GM12872 (cell line): ENCODE results near the gene SAMSN1.

Experiments
- TF ChIP-seq, protein P1 (sequence below): IDR thresholded peaks from 3 replicates; pipeline ENCODE4 v1.5.1; 2011; ENCODE audit warnings: low read depth, mild to moderate bottlenecking, low read length, moderate library complexity; ENCODE audit not compliant: insufficient read depth

Gene SAMSN1

DNA sequence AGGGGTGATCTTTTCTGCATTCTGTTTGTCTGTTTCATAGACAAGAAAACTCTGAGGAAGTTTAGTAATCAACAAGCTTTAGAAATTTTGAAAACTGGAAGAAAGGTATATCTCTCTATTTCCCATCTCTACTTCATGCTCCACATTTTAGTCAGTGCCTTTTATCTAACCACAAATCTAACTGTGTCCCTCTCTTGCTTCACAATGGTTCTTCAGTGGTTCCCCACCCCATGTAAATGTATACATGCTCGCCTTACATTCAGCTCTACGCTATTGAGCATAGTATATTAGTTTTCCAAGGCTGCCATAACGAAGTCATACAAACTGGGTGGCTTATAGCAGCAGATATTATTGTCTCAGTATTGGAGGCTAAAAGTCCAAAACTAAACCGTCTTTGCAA lies 14.4 kb upstream of the SAMSN1 start:
- TF ChIP-seq, protein P1, sequence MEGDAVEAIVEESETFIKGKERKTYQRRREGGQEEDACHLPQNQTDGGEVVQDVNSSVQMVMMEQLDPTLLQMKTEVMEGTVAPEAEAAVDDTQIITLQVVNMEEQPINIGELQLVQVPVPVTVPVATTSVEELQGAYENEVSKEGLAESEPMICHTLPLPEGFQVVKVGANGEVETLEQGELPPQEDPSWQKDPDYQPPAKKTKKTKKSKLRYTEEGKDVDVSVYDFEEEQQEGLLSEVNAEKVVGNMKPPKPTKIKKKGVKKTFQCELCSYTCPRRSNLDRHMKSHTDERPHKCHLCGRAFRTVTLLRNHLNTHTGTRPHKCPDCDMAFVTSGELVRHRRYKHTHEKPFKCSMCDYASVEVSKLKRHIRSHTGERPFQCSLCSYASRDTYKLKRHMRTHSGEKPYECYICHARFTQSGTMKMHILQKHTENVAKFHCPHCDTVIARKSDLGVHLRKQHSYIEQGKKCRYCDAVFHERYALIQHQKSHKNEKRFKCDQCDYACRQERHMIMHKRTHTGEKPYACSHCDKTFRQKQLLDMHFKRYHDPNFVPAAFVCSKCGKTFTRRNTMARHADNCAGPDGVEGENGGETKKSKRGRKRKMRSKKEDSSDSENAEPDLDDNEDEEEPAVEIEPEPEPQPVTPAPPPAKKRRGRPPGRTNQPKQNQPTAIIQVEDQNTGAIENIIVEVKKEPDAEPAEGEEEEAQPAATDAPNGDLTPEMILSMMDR = no peak

DNA sequence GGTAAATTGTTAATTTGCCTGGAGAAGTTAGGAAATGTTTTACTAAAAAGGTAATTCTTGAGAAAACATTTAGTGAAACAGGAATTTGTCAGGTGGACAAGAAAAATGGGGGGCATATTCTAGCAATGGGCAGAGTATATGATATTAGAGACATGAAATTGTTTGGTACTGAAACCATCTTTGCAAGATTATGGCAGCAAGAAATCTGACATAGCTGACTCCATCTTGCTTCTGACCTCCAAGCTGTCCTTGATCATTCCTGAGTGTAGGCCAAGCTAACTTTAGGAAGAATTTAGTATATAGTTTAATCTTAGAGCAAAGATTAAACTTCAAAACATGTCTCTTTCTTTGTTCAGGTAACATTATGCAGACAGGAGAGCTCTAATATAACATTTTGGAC lies 14.0 kb upstream of the SAMSN1 start:
- TF ChIP-seq, protein P1 = no peak

DNA sequence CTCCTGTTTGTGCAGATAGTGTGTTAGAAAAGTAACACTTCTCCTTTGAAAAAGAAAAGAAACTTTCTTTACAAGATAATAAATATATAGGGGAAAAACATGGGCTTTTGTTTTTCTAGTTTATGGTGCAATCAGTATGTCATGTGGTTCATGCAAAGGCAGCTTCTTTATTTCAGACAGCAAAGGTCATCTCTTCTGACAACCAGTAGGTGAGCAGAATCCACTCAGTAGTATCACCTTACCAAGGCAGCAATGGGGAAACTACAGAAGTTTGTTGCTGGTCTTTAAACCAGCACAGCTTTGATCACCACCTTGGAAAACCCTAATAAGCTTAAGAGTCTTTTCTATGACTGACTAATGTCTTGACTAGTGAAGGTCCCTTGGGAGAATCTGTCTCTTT lies 13.0 kb upstream of the SAMSN1 start:
- TF ChIP-seq, protein P1 = no peak

DNA sequence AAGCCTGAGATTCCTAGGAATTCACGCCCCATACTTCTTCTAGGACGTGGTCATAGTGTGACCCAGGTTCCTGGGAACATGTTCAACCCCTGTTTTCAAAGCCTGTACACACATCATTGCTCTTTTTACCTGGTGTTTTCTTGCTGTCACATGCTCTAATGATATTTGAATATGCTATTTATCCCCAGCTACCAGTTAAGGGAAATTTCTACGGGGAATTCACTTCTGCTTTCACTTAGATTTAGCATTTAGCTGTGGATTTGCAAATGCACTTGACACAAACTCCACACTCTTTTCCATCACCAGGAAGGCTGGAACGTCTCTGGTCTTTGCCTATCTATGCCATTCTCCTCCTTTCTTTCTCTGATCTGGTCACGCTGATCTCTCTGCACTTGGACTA lies 11.3 kb upstream of the SAMSN1 start:
- TF ChIP-seq, protein P1 = no peak

DNA sequence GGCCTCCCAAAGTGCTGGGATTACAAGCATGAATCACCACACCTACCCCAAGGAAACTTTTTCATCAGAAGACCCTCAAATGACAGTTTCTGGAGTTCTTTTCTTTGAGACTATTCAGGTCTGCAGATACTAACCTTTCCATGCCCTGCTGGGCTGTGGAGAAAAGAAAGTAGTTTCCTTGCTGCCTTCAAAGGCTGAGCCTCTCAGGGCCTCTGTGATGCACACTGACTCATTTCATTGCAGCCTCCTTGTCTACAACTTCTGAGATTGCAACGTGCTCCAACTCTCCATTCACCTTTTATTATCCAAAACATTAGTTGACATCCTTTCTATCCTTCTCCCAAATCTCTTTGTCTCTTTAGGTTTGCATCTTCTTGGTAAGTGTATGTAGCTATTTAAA lies 8.8 kb upstream of the SAMSN1 start:
- TF ChIP-seq, protein P1 = no peak

DNA sequence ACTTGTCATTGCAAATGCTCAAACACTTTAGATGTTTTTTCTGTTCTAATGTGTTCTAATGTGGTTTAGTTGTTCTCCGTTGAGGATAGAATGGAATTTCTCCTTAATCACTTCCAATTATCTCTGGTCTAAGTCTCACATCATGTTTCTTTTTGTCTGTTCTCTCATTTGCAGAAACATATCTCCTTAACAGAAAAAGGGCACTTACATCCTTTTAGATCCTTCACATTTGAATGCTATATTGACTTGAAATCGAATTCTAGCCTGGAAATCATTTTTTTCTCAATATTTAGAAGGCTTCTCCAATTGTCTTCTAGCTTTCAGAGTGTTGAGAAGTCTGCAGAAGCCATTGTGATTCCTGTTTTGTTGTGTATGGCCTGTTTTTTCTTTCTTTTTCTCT lies 7.3 kb upstream of the SAMSN1 start:
- TF ChIP-seq, protein P1 = no peak

DNA sequence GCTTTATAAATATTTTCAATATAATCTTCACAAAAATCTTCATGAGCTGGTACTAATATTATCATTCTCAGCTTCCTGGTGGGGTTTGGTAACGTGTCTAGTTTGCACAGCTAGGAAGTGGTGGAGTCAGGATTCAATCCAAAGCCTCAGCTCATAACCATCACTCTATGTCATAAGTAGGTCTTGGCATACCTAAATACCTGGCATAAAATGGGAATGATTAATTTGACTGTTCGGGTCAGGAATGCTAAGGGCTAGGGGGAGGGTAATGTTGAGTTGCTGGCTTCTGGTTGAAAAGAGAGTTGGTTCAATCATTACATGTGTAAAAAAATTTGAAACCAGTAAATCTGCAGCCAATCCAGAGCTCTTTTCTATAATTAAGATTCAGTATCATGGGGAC lies 5.6 kb upstream of the SAMSN1 start:
- TF ChIP-seq, protein P1 = no peak

DNA sequence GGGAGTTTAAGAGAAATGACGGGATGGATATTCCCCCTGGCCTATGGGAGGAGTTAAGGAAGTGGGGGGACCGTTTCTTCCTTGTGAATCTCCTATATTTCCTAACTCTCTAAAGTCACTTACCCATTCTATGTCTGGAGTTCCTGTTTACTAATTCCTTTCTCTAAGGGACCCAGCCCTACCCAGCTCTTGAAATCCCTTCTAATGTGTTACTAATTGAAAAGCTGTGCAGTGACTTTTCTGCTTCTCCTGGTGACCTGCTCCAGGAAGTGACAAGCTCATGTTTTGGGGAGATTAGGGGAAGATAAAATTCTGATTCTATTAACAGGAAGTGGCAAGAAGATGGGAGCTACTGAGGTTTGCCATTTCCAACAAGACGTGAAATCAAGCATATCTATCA lies 4.0 kb upstream of the SAMSN1 start:
- TF ChIP-seq, protein P1 = no peak
